SK-N-SH (cell line): Measurements from ENCODE around the gene GALNT18. TPM values are rescaled to one million over a fixed set of nuclear protein-coding genes. Genes with fewer than 3 reads are reported as not detected.
"Not testable (repeated sequence)": the region's sequence is repeated elsewhere in the genome, so short reads cannot be mapped to it uniquely, and the experiment has no call there.

Experiments used
- CTCF ChIA-PET: fragments of 300-600, 350-600 bp; formaldehyde crosslinking; extraction: SDS; loops from one replicate; lab custom pipeline; 2021; lab: Yijun Ruan, JAX
- POLR2A ChIA-PET: fragments of 350-600 bp; sonication (Branson Sonifier 250); formaldehyde crosslinking; extraction: SDS; loops from one replicate; lab custom pipeline; 2020; ENCODE audit warnings: antibody characterized with exemption, inconsistent platforms; lab: Yijun Ruan, JAX
- DNase-seq: peaks from one replicate; pipeline ENCODE4 v3.0.0; 2012
- H2AFZ ChIP-seq: fragments of 200-600 bp; sonication (generic); 2 replicates; pipeline ENCODE4 v1.8.1; 2016; ENCODE audit warnings: antibody characterized with exemption, mild to moderate bottlenecking, low read depth
- H3F3A ChIP-seq: fragments of 200-600 bp; sonication (generic); replicated peaks from 2 replicates; pipeline ENCODE3; 2016; ENCODE audit warnings: antibody characterized with exemption, mild to moderate bottlenecking; ENCODE audit not compliant: insufficient read depth
- H3K27ac ChIP-seq, 2 experiments: fragments of 200-500 bp in 1 of 2; fragments of 200-600 bp in 1 of 2; sonication (Bioruptor generic) in 1 of 2; sonication (generic), shearing (Covaris generic) in 1 of 2; 2 replicates each; pipeline versions ENCODE4 v1.5.1 to v1.6.1; 2014 to 2016; ENCODE audit warnings: low read depth in 2 of 2, inconsistent platforms in 1 of 2, low read length in 1 of 2, mild to moderate bottlenecking in 1 of 2, mixed read lengths in 1 of 2
- H3K27me3 ChIP-seq: fragments of 200-600 bp; sonication (generic), shearing (Covaris generic); 2 replicates; pipeline ENCODE4 v1.6.1; 2016; ENCODE audit warnings: mixed run types; ENCODE audit not compliant: insufficient read depth
- H3K36me3 ChIP-seq, 2 experiments: fragments of 200-500 bp in 1 of 2; fragments of 200-600 bp in 1 of 2; sonication (Bioruptor generic) in 1 of 2; sonication (generic) in 1 of 2; replicated peaks in 1 of 2; 2 replicates each; pipeline versions ENCODE3 to v1.5.1; 2014 to 2016; ENCODE audit warnings: low read length in 1 of 2, mild to moderate bottlenecking in 1 of 2; ENCODE audit not compliant: insufficient read depth in 2 of 2, control insufficient read depth in 1 of 2
- H3K4me1 ChIP-seq, 2 experiments: fragments of 200-500 bp in 1 of 2; fragments of 200-600 bp in 1 of 2; sonication (Bioruptor generic) in 1 of 2; sonication (generic), shearing (Covaris generic) in 1 of 2; 2 replicates each; pipeline versions ENCODE4 v1.5.1 to v1.6.1; 2014 to 2016; ENCODE audit warnings: low read depth in 1 of 2, low read length in 1 of 2, mixed run types in 1 of 2; ENCODE audit not compliant: insufficient read depth in 2 of 2, control insufficient read depth in 1 of 2
- H3K4me2 ChIP-seq: fragments of 200-600 bp; sonication (generic), shearing (Covaris generic); 2 replicates; pipeline ENCODE4 v1.6.1; 2017; ENCODE audit warnings: mixed run types
- H3K4me3 ChIP-seq, 2 experiments: fragments of 200-500 bp in 1 of 2; fragments of 200-600 bp in 1 of 2; sonication (Bioruptor generic) in 1 of 2; sonication (generic), shearing (Covaris generic) in 1 of 2; 2 replicates each; pipeline versions ENCODE4 v1.5.1 to v1.8.1; 2014 to 2016; ENCODE audit warnings: low read depth in 2 of 2, inconsistent platforms in 1 of 2, low read length in 1 of 2, mild to moderate bottlenecking in 1 of 2, mixed read lengths in 1 of 2, moderate library complexity in 1 of 2
- H3K79me2 ChIP-seq: fragments of 200-600 bp; sonication (generic); 2 replicates; pipeline ENCODE4 v1.8.1; 2017; ENCODE audit warnings: mild to moderate bottlenecking; ENCODE audit not compliant: insufficient read depth
- H3K9ac ChIP-seq: fragments of 200-600 bp; sonication (generic); 2 replicates; pipeline ENCODE4 v1.6.1; 2017; ENCODE audit warnings: mixed run types
- H3K9me2 ChIP-seq: fragments of 200-600 bp; sonication (generic); 2 replicates; pipeline ENCODE4 v1.6.1; 2017; ENCODE audit warnings: mixed run types
- H3K9me3 ChIP-seq: fragments of 200-600 bp; sonication (generic); 2 replicates; pipeline ENCODE4 v1.6.1; 2017; ENCODE audit warnings: mixed run types, mild to moderate bottlenecking, moderate library complexity
- H4K20me1 ChIP-seq: fragments of 200-600 bp; sonication (generic); 2 replicates; pipeline ENCODE4 v1.6.1; 2017; ENCODE audit warnings: mild to moderate bottlenecking, mixed run types; ENCODE audit not compliant: insufficient read depth
- ELF1 ChIP-seq: IDR thresholded peaks from 2 replicates; pipeline ENCODE4 v1.4.0; 2012
- EP300 ChIP-seq, 2 experiments: IDR thresholded peaks; 2 replicates each; pipeline versions ENCODE4 v1.4.0 to v1.6.1; 2012; ENCODE audit warnings: borderline replicate concordance in 1 of 2, low read depth in 1 of 2, low read length in 1 of 2
- EZH2phosphoT487 ChIP-seq: fragments of 200-600 bp; sonication (generic); IDR thresholded peaks from 2 replicates; pipeline ENCODE4 v1.6.1; 2017; ENCODE audit warnings: low read depth, mixed run types, mild to moderate bottlenecking, antibody characterized with exemption, moderate library complexity, borderline replicate concordance
- FOXJ3 ChIP-seq: sonication (generic); formaldehyde crosslinking; IDR thresholded peaks from 2 replicates; pipeline ENCODE4 v1.5.1; 2020; ENCODE audit warnings: mild to moderate bottlenecking, missing genetic modification reagents
- FOXM1 ChIP-seq: IDR thresholded peaks from 2 replicates; pipeline ENCODE4 v1.4.0; 2012; ENCODE audit warnings: low read depth, mild to moderate bottlenecking
- GABPA ChIP-seq: IDR thresholded peaks from 2 replicates; pipeline ENCODE4 v1.4.0; 2012; ENCODE audit warnings: low read depth, mild to moderate bottlenecking
- MEF2A ChIP-seq: IDR thresholded peaks from 2 replicates; pipeline ENCODE4 v1.4.0; 2012; ENCODE audit warnings: low read depth, borderline replicate concordance
- NRF1 ChIP-seq: IDR thresholded peaks from 2 replicates; pipeline ENCODE4 v1.6.1; 2012; ENCODE audit warnings: low read depth, mild to moderate bottlenecking, low read length
- SMC3 ChIP-seq: IDR thresholded peaks from 2 replicates; pipeline ENCODE4 v1.6.1; 2012; ENCODE audit warnings: low read depth, low read length, improper control_type of control experiment
- YY1 ChIP-seq: IDR thresholded peaks from 2 replicates; pipeline ENCODE4 v1.4.0; 2012; ENCODE audit warnings: low read depth, mild to moderate bottlenecking
- WGBS: methylation state at CpG from one replicate; pipeline ENCODE4 v1.1.6; 2017; ENCODE audit warnings: low lambda C conversion rate; 5-methylcytosine and 5-hydroxymethylcytosine counted together
- polyA plus RNA-seq, 3 experiments: library from polyadenylated mRNA; depleted of rRNA; stranded (reverse); fragments of >200 nt; gene quantifications; 2 replicates each; pipeline ENCODE4 v1.2.3, GENCODE V29; 2012
- TF ChIP-seq, protein P1 (sequence below): IDR thresholded peaks from 2 replicates; pipeline ENCODE4 v1.6.1; 2012; ENCODE audit warnings: mild to moderate bottlenecking, low read depth, low read length, moderate library complexity
- TF ChIP-seq, protein P2 (sequence below): fragments of 150-350 bp; IDR thresholded peaks from 2 replicates; pipeline ENCODE4 v1.6.1; 2016; ENCODE audit warnings: mild to moderate bottlenecking, low read depth, low read length
- TF ChIP-seq, protein P3 (sequence below): IDR thresholded peaks from 2 replicates; pipeline ENCODE4; 2012
- TF ChIP-seq, protein P4 (sequence below): IDR thresholded peaks from 2 replicates; pipeline ENCODE4 v1.4.0; 2012; ENCODE audit warnings: low read depth, borderline replicate concordance

Gene GALNT18
- polyA plus RNA-seq, 1 of the 3 experiments (the other 2 are of a cell fraction), result 0.64 TPM

DNA sequence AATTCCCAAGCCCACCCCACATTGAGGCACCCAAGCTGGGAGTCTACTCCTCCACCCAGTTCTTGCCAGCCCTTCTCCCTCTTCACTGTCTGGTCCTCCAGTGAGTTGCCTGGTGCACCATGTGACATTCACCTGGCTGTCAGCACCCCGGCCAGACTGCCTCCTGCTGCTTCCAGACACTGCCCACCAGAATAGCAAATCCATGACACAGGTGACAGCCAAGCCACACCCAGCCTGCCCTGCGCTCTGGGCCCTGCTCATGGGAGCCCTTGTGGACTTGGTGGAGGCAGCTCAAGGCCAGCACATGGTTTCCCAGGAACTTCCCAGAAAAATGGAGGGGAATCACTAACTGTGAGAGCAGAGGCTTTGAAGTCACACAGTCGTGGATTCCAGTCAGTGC, 172.5 kb downstream of the GALNT18 start:
- DNase-seq, result no peak
- no peaks in the 10 kb centered on the region for H3K9me2 ChIP-seq
- H3K36me3 ChIP-seq, result no peaks in the 10 kb centered on the region
- no peaks in the 10 kb centered on the region for H3K79me2 ChIP-seq
- H3K27ac ChIP-seq, result no peak overlapping the region
- CTCF ChIA-PET, result no interaction called here
- POLR2A ChIA-PET, result no interaction called here
- no peak overlapping the region for H3K9ac ChIP-seq
- H3F3A ChIP-seq, result no peaks in the 10 kb centered on the region
- TF ChIP-seq, protein P1, sequence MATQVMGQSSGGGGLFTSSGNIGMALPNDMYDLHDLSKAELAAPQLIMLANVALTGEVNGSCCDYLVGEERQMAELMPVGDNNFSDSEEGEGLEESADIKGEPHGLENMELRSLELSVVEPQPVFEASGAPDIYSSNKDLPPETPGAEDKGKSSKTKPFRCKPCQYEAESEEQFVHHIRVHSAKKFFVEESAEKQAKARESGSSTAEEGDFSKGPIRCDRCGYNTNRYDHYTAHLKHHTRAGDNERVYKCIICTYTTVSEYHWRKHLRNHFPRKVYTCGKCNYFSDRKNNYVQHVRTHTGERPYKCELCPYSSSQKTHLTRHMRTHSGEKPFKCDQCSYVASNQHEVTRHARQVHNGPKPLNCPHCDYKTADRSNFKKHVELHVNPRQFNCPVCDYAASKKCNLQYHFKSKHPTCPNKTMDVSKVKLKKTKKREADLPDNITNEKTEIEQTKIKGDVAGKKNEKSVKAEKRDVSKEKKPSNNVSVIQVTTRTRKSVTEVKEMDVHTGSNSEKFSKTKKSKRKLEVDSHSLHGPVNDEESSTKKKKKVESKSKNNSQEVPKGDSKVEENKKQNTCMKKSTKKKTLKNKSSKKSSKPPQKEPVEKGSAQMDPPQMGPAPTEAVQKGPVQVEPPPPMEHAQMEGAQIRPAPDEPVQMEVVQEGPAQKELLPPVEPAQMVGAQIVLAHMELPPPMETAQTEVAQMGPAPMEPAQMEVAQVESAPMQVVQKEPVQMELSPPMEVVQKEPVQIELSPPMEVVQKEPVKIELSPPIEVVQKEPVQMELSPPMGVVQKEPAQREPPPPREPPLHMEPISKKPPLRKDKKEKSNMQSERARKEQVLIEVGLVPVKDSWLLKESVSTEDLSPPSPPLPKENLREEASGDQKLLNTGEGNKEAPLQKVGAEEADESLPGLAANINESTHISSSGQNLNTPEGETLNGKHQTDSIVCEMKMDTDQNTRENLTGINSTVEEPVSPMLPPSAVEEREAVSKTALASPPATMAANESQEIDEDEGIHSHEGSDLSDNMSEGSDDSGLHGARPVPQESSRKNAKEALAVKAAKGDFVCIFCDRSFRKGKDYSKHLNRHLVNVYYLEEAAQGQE, result no peak
- TF ChIP-seq EZH2phosphoT487, result no peak
- no peak overlapping the region for H2AFZ ChIP-seq
- H4K20me1 ChIP-seq, result no peaks in the 10 kb centered on the region
- WGBS, result 43% methylated on average over 2 of the region's 3 CpGs
- H3K4me3 ChIP-seq, result no peak overlapping the region
- peaks cover 0 to 12% of the 10 kb centered on the region in 2 experiments; a peak in 1 of 4 replicates for H3K4me1 ChIP-seq
- H3K9me3 ChIP-seq, result no peaks in the 10 kb centered on the region
- H3K27me3 ChIP-seq, result no peaks in the 10 kb centered on the region
- H3K4me2 ChIP-seq, result no peak overlapping the region

DNA sequence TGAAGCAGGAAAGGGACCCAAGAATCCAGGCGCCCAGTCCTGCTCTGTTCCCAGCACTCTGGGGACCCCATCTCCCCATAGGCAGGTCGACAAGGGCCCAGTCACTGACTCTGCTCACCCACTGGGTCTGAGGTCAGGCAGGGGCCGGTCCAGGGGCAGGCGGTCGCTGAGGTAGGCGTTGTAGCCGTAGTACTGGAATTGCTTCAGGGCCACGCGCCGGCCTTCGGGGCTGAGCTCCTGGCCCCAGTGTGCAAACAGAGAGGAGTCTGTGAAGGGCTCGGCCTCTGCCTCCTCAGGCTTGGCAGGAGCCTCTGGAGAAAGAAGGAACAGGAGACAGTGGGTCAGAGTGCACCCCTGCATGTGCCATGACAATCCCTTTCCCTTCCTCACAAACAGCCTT, 173.2 kb downstream of the GALNT18 start:
- no peaks in the 10 kb centered on the region for H4K20me1 ChIP-seq
- H3K4me3 ChIP-seq, result no peak overlapping the region
- POLR2A ChIA-PET, result no interaction called here
- H3K9me3 ChIP-seq, result no peaks in the 10 kb centered on the region
- no peaks in the 10 kb centered on the region for H3K36me3 ChIP-seq
- no peaks in the 10 kb centered on the region for H3K9me2 ChIP-seq
- H3K79me2 ChIP-seq, result no peaks in the 10 kb centered on the region
- no peak overlapping the region for H3K9ac ChIP-seq
- CTCF ChIA-PET, result interaction anchor here (0.7 to 1.3 kb wide), 2 partner anchors 27 to 173 kb away, joined by 3 read pairs; partner anchors contain the start of gene GALNT18
- DNase-seq, result no peak
- no peaks in the 10 kb centered on the region for H3F3A ChIP-seq
- no peak overlapping the region for H3K27ac ChIP-seq
- TF ChIP-seq FOXJ3 (CRISPR knock-in tag) (no peak), ELF1 (no peak), GABPA (no peak), YY1 (no peak), SMC3 (no peak), EP300 (IDR thresholded peaks at IDR 0.05; ENCODE audit: borderline replicate concordance in 1 of 2, low read depth in 1 of 2, low read length in 1 of 2) (no peak), NRF1 (no peak), MEF2A (no peak), FOXM1 (no peak)
- TF ChIP-seq, protein P2, sequence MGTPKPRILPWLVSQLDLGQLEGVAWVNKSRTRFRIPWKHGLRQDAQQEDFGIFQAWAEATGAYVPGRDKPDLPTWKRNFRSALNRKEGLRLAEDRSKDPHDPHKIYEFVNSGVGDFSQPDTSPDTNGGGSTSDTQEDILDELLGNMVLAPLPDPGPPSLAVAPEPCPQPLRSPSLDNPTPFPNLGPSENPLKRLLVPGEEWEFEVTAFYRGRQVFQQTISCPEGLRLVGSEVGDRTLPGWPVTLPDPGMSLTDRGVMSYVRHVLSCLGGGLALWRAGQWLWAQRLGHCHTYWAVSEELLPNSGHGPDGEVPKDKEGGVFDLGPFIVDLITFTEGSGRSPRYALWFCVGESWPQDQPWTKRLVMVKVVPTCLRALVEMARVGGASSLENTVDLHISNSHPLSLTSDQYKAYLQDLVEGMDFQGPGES, result no peak
- TF ChIP-seq, protein P3, sequence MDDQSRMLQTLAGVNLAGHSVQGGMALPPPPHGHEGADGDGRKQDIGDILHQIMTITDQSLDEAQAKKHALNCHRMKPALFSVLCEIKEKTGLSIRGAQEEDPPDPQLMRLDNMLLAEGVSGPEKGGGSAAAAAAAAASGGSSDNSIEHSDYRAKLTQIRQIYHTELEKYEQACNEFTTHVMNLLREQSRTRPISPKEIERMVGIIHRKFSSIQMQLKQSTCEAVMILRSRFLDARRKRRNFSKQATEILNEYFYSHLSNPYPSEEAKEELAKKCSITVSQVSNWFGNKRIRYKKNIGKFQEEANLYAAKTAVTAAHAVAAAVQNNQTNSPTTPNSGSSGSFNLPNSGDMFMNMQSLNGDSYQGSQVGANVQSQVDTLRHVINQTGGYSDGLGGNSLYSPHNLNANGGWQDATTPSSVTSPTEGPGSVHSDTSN, result no peak
- TF ChIP-seq, protein P4, sequence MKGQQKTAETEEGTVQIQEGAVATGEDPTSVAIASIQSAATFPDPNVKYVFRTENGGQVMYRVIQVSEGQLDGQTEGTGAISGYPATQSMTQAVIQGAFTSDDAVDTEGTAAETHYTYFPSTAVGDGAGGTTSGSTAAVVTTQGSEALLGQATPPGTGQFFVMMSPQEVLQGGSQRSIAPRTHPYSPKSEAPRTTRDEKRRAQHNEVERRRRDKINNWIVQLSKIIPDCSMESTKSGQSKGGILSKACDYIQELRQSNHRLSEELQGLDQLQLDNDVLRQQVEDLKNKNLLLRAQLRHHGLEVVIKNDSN, result no peak
- TF ChIP-seq, all 33 proteins: peak for 0
- Histone ChIP-seq H2AFZ (no peak overlapping the region), H3K4me2 (no peak overlapping the region), H3K4me1 (peaks cover 0 to 18% of the 10 kb centered on the region in 2 experiments; a peak in 1 of 4 replicates), H3K27me3 (no peaks in the 10 kb centered on the region)
- WGBS, result 85% methylated on average over 10 of the region's 12 CpGs

DNA sequence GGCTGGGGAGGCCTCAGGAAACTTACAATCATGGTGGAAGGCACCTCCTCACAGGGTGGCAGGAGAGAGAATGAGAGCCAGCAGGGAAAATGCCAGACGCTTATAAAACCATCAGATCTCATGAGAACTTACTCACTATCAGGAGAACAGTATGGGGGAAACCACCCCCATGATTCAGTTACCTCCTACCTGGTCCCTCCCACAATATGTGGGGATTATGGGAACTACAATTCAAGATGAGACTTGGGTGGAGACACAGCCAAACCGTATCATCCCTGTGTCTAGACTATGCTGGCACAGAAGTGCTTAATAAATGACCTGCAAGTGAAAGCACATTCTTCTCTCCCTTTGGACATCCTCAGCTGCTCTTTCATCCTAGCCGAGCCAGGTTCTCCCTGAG, 174.2 kb downstream of the GALNT18 start:
- CTCF ChIA-PET, result interaction anchor here (1.3 kb wide), 1 partner anchor 174 kb away, joined by 3 read pairs; the partner anchor contains the start of gene GALNT18

More for the DNA sequence above, 174.2 kb downstream of the GALNT18 start:
- H3F3A ChIP-seq, H3K36me3 ChIP-seq, H3K27me3 ChIP-seq, H3K79me2 ChIP-seq, H4K20me1 ChIP-seq, POLR2A ChIA-PET, DNase-seq, H3K27ac ChIP-seq, H3K4me3 ChIP-seq, H3K9me3 ChIP-seq, H3K4me2 ChIP-seq, H3K9ac ChIP-seq, H3K9me2 ChIP-seq, H2AFZ ChIP-seq: not testable (repeated sequence)
- 75% methylated on average over 3 of the region's 3 CpGs for WGBS
- peaks cover 0 to 22% of the 10 kb centered on the region in 2 experiments; a peak in 1 of 4 replicates for H3K4me1 ChIP-seq
